ENCODE results near the gene ZRANB1.
"Not testable (repeated sequence)": the region's sequence is repeated elsewhere in the genome, so short reads cannot be mapped to it uniquely, and the experiment has no call there.

ZRANB1 gene

GRCh38 chr10:124963866-124964720 lies 22.2 kb downstream of the ZRANB1 start:
- DNase-seq (ENCODE audit: low spot score) = no peak

- no peak for DNase-seq (ENCODE audit: low spot score)
Observed at GRCh38 chr10:124966008-124966407, 24.1 kb downstream of the ZRANB1 start.

GRCh38 chr10:124967255-124967654 lies 25.3 kb downstream of the ZRANB1 start:
- no peak for DNase-seq (ENCODE audit: low spot score)

- no peak for DNase-seq (ENCODE audit: low spot score)
Observed at GRCh38 chr10:124971276-124971675, 29.4 kb downstream of the ZRANB1 start.

GRCh38 chr10:124972637-124973036 lies 30.7 kb downstream of the ZRANB1 start:
- no peak for DNase-seq (ENCODE audit: low spot score)

GRCh38 chr10:124974131-124974530 lies 32.2 kb downstream of the ZRANB1 start:
- no peak for DNase-seq (ENCODE audit: low spot score)

- DNase-seq (ENCODE audit: low spot score) = no peak
Observed at GRCh38 chr10:124975977-124976514, 34.1 kb downstream of the ZRANB1 start.

- DNase-seq (ENCODE audit: low spot score) = no peak
Observed at GRCh38 chr10:124977161-124977560, 35.2 kb downstream of the ZRANB1 start.

GRCh38 chr10:124977648-124978375 lies 35.9 kb downstream of the ZRANB1 start:
- no peak for DNase-seq (ENCODE audit: low spot score)

GRCh38 chr10:124978376-124978725 lies 36.4 kb downstream of the ZRANB1 start:
- no peak for DNase-seq (ENCODE audit: low spot score)

- no peak for DNase-seq (ENCODE audit: low spot score)
Observed at GRCh38 chr10:124983321-124983720, 41.4 kb downstream of the ZRANB1 start.

- DNase-seq (ENCODE audit: low spot score) = no peak
Observed at GRCh38 chr10:124984376-124984775, 42.5 kb downstream of the ZRANB1 start.

- DNase-seq (ENCODE audit: low spot score) = no peak
Observed at GRCh38 chr10:124985162-124985561, 43.2 kb downstream of the ZRANB1 start.

GRCh38 chr10:124987788-124988187 lies 45.9 kb downstream of the ZRANB1 start:
- DNase-seq (ENCODE audit: low spot score) = no peak

GRCh38 chr10:124988753-124989152 lies 46.8 kb downstream of the ZRANB1 start:
- not testable (repeated sequence) for DNase-seq (ENCODE audit: low spot score)

GRCh38 chr10:124989526-124989925 lies 47.6 kb downstream of the ZRANB1 start:
- DNase-seq (ENCODE audit: low spot score) = no peak

GRCh38 chr10:124990671-124991625 lies 49.0 kb downstream of the ZRANB1 start:
- DNase-seq (ENCODE audit: low spot score) = no peak

GRCh38 chr10:124991835-124992234 lies 49.9 kb downstream of the ZRANB1 start:
- no peak for DNase-seq (ENCODE audit: low spot score)

GRCh38 chr10:124992462-124993344 lies 50.8 kb downstream of the ZRANB1 start:
- no peak for DNase-seq (ENCODE audit: low spot score)

- no peak for DNase-seq (ENCODE audit: low spot score)
Observed at GRCh38 chr10:124993345-124993708, 51.4 kb downstream of the ZRANB1 start.
